HEK293T (cell line): ENCODE data around the gene REPIN1.

Experiments
- BHLHE40 ChIP-seq: fragments of 450-650 bp; IDR thresholded peaks from 2 replicates; pipeline ENCODE4 v1.6.1; 2016; ENCODE audit warnings: mild to moderate bottlenecking, moderate library complexity, borderline replicate concordance
- CTBP1 ChIP-seq: fragments of 450-650 bp; IDR thresholded peaks from 2 replicates; pipeline ENCODE4 v1.6.1; 2016; ENCODE audit warnings: borderline replicate concordance
- FOXA1 ChIP-seq: fragments of 450-650 bp; IDR thresholded peaks from 2 replicates; pipeline ENCODE4 v1.6.1; 2016; ENCODE audit warnings: mild to moderate bottlenecking
- FOXK2 ChIP-seq: fragments of 450-650 bp; IDR thresholded peaks from 2 replicates; pipeline ENCODE4 v1.6.1; 2016; ENCODE audit warnings: mild to moderate bottlenecking
- FOXM1 ChIP-seq: fragments of 450-650 bp; IDR thresholded peaks from 2 replicates; pipeline ENCODE4 v1.6.1; 2017; ENCODE audit warnings: mild to moderate bottlenecking, borderline replicate concordance
- HDGF ChIP-seq: fragments of 450-650 bp; IDR thresholded peaks from 2 replicates; pipeline ENCODE4 v1.6.1; 2017; ENCODE audit warnings: antibody characterized with exemption, borderline replicate concordance
- LEF1 ChIP-seq: fragments of 450-650 bp; IDR thresholded peaks from 2 replicates; pipeline ENCODE4 v1.6.1; 2017; ENCODE audit warnings: mild to moderate bottlenecking, borderline replicate concordance
- NFRKB ChIP-seq: fragments of 450-650 bp; IDR thresholded peaks from 2 replicates; pipeline ENCODE4 v1.6.1; 2016; ENCODE audit warnings: mild to moderate bottlenecking, moderate library complexity
- SP1 ChIP-seq: fragments of 450-650 bp; IDR thresholded peaks from 2 replicates; pipeline ENCODE4 v1.6.1; 2017
- ZNF384 ChIP-seq: fragments of 450-650 bp; IDR thresholded peaks from 2 replicates; pipeline ENCODE4 v1.6.1; 2016

DNA sequence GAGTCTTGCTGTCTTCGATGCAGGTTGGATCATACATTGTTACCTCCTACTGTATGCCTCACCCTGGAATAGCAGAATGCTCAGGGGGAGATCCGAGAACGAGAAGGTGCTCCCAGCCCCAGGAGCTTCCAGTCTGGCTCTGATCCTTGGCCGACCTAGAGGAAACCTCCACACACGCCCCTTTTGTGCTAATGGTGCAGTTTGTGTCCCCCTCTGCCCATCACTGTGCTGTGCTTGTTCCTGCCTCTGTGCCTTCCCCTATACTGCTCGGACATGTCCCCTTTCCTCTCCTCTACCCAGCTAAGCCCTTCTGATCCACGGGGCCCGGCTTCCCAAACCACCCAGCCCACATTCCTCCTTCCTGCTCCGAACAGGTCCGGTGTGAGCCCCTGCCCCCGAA, 43.0 kb downstream of the REPIN1 start:
- TF ChIP-seq HDGF (no peak), ZNF384 (no peak), FOXM1 (no peak), SP1 (no peak), LEF1 (no peak), CTBP1 (no peak), BHLHE40 (no peak), FOXK2 (no peak), FOXA1 (no peak), NFRKB (no peak)
